HCT116 (cell line): ENCODE data around the gene KAZN.

Experiments used
- CBX3 ChIP-seq: IDR thresholded peaks from 2 replicates; pipeline ENCODE4 v1.6.1; 2012; ENCODE audit warnings: low read depth
- CEBPB ChIP-seq: IDR thresholded peaks from 2 replicates; pipeline ENCODE4 v1.6.1; 2012; ENCODE audit warnings: low read depth
- EGR1 ChIP-seq: IDR thresholded peaks from 2 replicates; pipeline ENCODE4 v1.6.1; 2012; ENCODE audit warnings: low read depth
- EZH2 ChIP-seq: fragments of 200-600 bp; sonication (generic); IDR thresholded peaks from 2 replicates; pipeline ENCODE4 v1.6.1; 2017; ENCODE audit warnings: antibody characterized with exemption, mixed run types
- POLR2A ChIP-seq: IDR thresholded peaks from 2 replicates; pipeline ENCODE4 v1.7.0; 2011; ENCODE audit warnings: borderline replicate concordance; ENCODE audit not compliant: insufficient read depth, insufficient read length; ENCODE audit errors: extremely low read depth
- RAD21 ChIP-seq: IDR thresholded peaks from 2 replicates; pipeline ENCODE4 v1.6.1; 2012; ENCODE audit warnings: low read depth, mild to moderate bottlenecking
- SIN3A ChIP-seq: IDR thresholded peaks from 2 replicates; pipeline ENCODE4 v1.6.1; 2012; ENCODE audit warnings: low read depth
- SP1 ChIP-seq: IDR thresholded peaks from 2 replicates; pipeline ENCODE4 v1.6.1; 2012; ENCODE audit warnings: low read depth
- YY1 ChIP-seq: IDR thresholded peaks from 2 replicates; pipeline ENCODE4 v1.6.1; 2011; ENCODE audit warnings: low read length, low read depth, moderate library complexity, mild to moderate bottlenecking; ENCODE audit not compliant: insufficient replicate concordance; ENCODE audit errors: extremely low read depth
- ZFX ChIP-seq: fragments of 450-650 bp; IDR thresholded peaks from 2 replicates; pipeline ENCODE4 v1.6.1; 2017
- ZNF274 ChIP-seq: fragments of 200-500 bp; sonication (Bioruptor generic); IDR thresholded peaks from 2 replicates; pipeline ENCODE4 v1.6.1; 2014; ENCODE audit warnings: mild to moderate bottlenecking, low read depth, low read length, inconsistent platforms
- TF ChIP-seq, protein P1 (sequence below), 3 experiments: fragments of 200-600 bp in 1 of 3; sonication (generic) in 1 of 3; IDR thresholded peaks in 2 of 3; conservative IDR thresholded peaks in 1 of 3; 2 replicates each; pipeline ENCODE4 v1.5.1; 2012 to 2017; ENCODE audit warnings: low read depth in 2 of 3, low read length in 2 of 3, antibody characterized with exemption in 1 of 3, borderline replicate concordance in 1 of 3, control low read depth in 1 of 3, mild to moderate bottlenecking in 1 of 3, mixed read lengths in 1 of 3, mixed run types in 1 of 3, moderate library complexity in 1 of 3; ENCODE audit not compliant: insufficient read depth in 1 of 3
- TF ChIP-seq, protein P2 (sequence below): IDR thresholded peaks from 2 replicates; pipeline ENCODE4 v1.6.1; 2012; ENCODE audit warnings: low read depth
- TF ChIP-seq, protein P3 (sequence below): IDR thresholded peaks from 2 replicates; pipeline ENCODE4 v1.6.1; 2011; ENCODE audit warnings: mild to moderate bottlenecking, low read length, moderate library complexity; ENCODE audit not compliant: insufficient replicate concordance; ENCODE audit errors: extremely low read depth

DNA sequence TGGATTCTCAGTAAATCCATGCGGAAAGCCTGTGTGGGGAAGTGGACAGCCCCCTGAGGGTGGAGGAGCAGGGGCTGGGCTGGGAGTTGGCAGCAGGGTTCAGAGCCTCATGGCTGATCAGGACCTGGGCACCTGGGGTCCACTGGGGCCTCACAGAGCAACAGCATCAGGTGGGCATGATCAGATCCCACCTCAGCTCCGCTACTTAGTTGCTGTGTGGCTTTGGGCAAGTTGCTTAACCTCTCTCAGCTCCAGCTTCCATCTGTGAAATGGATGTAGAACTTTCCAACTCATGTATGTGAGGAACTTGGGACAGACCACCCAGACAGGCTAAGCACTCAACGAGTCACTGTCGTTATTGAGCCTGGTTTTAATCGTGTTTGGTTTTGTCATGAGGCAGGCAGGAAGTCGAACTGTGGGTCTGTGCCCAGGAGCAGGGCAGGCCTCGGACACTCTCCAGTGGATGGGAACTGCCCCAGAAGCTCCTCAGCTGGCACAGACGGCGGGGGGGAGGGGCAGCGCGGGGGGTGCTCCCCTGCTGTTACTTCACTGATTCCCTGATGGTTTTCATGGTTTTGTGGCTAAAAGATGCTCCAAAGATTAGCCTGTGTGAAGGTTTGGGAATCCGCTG lies 399.3 kb downstream of the KAZN start:
- TF ChIP-seq CEBPB (no peak), POLR2A (no peak), EZH2 (no peak), SP1 (no peak), SIN3A (no peak), RAD21 (no peak), CBX3 (no peak), EGR1 (no peak), ZFX (no peak), ZNF274 (no peak), YY1 (no peak)
- TF ChIP-seq, protein P1, sequence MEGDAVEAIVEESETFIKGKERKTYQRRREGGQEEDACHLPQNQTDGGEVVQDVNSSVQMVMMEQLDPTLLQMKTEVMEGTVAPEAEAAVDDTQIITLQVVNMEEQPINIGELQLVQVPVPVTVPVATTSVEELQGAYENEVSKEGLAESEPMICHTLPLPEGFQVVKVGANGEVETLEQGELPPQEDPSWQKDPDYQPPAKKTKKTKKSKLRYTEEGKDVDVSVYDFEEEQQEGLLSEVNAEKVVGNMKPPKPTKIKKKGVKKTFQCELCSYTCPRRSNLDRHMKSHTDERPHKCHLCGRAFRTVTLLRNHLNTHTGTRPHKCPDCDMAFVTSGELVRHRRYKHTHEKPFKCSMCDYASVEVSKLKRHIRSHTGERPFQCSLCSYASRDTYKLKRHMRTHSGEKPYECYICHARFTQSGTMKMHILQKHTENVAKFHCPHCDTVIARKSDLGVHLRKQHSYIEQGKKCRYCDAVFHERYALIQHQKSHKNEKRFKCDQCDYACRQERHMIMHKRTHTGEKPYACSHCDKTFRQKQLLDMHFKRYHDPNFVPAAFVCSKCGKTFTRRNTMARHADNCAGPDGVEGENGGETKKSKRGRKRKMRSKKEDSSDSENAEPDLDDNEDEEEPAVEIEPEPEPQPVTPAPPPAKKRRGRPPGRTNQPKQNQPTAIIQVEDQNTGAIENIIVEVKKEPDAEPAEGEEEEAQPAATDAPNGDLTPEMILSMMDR (IDR thresholded peaks at IDR 0.05 in 2 of 3, conservative IDR thresholded peaks at IDR 0.05 in 1 of 3; ENCODE audit: borderline replicate concordance in 1 of 3, insufficient read depth in 1 of 3, low read depth in 2 of 3, low read length in 2 of 3): no peak
- TF ChIP-seq, protein P2, sequence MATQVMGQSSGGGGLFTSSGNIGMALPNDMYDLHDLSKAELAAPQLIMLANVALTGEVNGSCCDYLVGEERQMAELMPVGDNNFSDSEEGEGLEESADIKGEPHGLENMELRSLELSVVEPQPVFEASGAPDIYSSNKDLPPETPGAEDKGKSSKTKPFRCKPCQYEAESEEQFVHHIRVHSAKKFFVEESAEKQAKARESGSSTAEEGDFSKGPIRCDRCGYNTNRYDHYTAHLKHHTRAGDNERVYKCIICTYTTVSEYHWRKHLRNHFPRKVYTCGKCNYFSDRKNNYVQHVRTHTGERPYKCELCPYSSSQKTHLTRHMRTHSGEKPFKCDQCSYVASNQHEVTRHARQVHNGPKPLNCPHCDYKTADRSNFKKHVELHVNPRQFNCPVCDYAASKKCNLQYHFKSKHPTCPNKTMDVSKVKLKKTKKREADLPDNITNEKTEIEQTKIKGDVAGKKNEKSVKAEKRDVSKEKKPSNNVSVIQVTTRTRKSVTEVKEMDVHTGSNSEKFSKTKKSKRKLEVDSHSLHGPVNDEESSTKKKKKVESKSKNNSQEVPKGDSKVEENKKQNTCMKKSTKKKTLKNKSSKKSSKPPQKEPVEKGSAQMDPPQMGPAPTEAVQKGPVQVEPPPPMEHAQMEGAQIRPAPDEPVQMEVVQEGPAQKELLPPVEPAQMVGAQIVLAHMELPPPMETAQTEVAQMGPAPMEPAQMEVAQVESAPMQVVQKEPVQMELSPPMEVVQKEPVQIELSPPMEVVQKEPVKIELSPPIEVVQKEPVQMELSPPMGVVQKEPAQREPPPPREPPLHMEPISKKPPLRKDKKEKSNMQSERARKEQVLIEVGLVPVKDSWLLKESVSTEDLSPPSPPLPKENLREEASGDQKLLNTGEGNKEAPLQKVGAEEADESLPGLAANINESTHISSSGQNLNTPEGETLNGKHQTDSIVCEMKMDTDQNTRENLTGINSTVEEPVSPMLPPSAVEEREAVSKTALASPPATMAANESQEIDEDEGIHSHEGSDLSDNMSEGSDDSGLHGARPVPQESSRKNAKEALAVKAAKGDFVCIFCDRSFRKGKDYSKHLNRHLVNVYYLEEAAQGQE: no peak
- TF ChIP-seq, protein P3, sequence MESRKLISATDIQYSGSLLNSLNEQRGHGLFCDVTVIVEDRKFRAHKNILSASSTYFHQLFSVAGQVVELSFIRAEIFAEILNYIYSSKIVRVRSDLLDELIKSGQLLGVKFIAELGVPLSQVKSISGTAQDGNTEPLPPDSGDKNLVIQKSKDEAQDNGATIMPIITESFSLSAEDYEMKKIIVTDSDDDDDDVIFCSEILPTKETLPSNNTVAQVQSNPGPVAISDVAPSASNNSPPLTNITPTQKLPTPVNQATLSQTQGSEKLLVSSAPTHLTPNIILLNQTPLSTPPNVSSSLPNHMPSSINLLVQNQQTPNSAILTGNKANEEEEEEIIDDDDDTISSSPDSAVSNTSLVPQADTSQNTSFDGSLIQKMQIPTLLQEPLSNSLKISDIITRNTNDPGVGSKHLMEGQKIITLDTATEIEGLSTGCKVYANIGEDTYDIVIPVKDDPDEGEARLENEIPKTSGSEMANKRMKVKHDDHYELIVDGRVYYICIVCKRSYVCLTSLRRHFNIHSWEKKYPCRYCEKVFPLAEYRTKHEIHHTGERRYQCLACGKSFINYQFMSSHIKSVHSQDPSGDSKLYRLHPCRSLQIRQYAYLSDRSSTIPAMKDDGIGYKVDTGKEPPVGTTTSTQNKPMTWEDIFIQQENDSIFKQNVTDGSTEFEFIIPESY: no peak
